Breast epithelium (tissue), 3 donors: ENCODE data around the gene MAP2K5.

Experiments
- POLR2A ChIP-seq: fragments of 450-650 bp; IDR thresholded peaks from one replicate; pipeline ENCODE4 v1.6.1; 2016; ENCODE audit warnings: antibody characterized with exemption, mild to moderate bottlenecking, moderate library complexity
- POLR2AphosphoS5 ChIP-seq, 3 donors: sonication (generic); formaldehyde crosslinking; IDR thresholded peaks; one replicate each; pipeline ENCODE4 v1.6.1; 2017; ENCODE audit warnings: antibody characterized with exemption in 3 of 3
- TF ChIP-seq, protein P1 (sequence below), 3 donors: fragments of 450-650 bp; IDR thresholded peaks; one replicate each; pipeline ENCODE4 v1.5.1; 2016 to 2017; ENCODE audit warnings: antibody characterized with exemption in 3 of 3, mild to moderate bottlenecking in 3 of 3, moderate library complexity in 3 of 3

DNA sequence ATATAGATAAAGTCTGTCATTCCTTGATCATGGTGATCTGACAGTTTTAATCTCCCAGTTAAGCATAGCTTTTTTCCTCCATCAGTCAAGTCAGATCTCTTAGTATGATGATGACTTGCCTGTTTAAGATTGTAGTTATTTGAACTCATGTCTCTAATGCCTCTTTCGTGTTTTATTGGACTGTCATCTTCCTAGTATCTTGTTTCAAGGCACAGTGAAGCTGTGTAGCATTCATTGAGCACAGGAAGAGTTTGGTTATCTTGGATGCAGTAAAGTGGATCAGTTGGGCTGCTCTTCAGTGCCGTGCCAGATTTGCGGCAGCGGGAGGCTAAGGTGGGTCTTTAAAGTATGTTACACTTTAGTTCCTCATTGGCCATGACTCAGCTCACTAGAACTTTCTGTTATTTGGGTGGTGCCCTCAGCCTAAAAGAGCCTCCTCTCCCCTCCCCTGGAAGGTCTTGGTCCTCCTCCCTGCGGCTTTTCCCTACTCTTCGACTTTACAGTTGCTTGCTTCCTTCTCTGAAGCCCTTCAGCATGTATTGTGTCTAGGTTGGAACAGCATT lies 237.1 kb downstream of the MAP2K5 start:
- no peak for TF ChIP-seq POLR2A
- TF ChIP-seq, protein P1, sequence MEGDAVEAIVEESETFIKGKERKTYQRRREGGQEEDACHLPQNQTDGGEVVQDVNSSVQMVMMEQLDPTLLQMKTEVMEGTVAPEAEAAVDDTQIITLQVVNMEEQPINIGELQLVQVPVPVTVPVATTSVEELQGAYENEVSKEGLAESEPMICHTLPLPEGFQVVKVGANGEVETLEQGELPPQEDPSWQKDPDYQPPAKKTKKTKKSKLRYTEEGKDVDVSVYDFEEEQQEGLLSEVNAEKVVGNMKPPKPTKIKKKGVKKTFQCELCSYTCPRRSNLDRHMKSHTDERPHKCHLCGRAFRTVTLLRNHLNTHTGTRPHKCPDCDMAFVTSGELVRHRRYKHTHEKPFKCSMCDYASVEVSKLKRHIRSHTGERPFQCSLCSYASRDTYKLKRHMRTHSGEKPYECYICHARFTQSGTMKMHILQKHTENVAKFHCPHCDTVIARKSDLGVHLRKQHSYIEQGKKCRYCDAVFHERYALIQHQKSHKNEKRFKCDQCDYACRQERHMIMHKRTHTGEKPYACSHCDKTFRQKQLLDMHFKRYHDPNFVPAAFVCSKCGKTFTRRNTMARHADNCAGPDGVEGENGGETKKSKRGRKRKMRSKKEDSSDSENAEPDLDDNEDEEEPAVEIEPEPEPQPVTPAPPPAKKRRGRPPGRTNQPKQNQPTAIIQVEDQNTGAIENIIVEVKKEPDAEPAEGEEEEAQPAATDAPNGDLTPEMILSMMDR (IDR thresholded peaks at IDR 0.05): no peak
- no peak for TF ChIP-seq POLR2AphosphoS5 (IDR thresholded peaks at IDR 0.05)
